CD4-positive, CD25-positive, alpha-beta regulatory T cell (primary cell): ENCODE data around the gene TMEM232. TPM values are rescaled to one million over a fixed set of nuclear protein-coding genes. Genes with fewer than 3 reads are reported as not detected.
"Not testable (repeated sequence)": the region's sequence is repeated elsewhere in the genome, so short reads cannot be mapped to it uniquely, and the experiment has no call there.

Source experiments
- ATAC-seq, 2 donors: fragments of 150-1000 bp; cut with Tn5 transposase; one replicate each; pipeline ENCODE4 v1.10.0; 2021; ENCODE audit warnings: low read depth in 2 of 2, moderate number of reproducible peaks in 2 of 2, moderate library complexity in 1 of 2
- DNase-seq, 3 donors: peaks; one replicate each; pipeline versions ENCODE4 v3.0.0 to v3.0.0-alpha.2; 2012 to 2022; ENCODE audit warnings: mixed read lengths in 1 of 3
- H3K27ac ChIP-seq: one replicate; pipeline ENCODE4 v1.7.0; 2013; ENCODE audit warnings: mild to moderate bottlenecking, low read length; ENCODE audit not compliant: insufficient read depth, poor library complexity, severe bottlenecking
- H3K27me3 ChIP-seq: one replicate; pipeline ENCODE4 v1.7.0; 2013; ENCODE audit warnings: low read length; ENCODE audit not compliant: control insufficient read depth, insufficient read depth
- H3K36me3 ChIP-seq: one replicate; pipeline ENCODE4 v1.7.0; 2013; ENCODE audit warnings: mild to moderate bottlenecking, low read length, moderate library complexity; ENCODE audit not compliant: control insufficient read depth, insufficient read depth
- H3K4me1 ChIP-seq: 2 replicates; pipeline ENCODE4 v1.7.0; 2013; ENCODE audit warnings: mild to moderate bottlenecking, low read length; ENCODE audit not compliant: insufficient read depth, control insufficient read depth, poor library complexity, severe bottlenecking
- H3K4me3 ChIP-seq: one replicate; pipeline ENCODE4 v1.7.0; 2013; ENCODE audit warnings: low read depth, mild to moderate bottlenecking, low read length, moderate library complexity
- H3K9me3 ChIP-seq, 2 experiments: 1 replicate in 1 of 2; 2 replicates in 1 of 2; pipeline ENCODE4 v1.7.0; 2013; ENCODE audit warnings: low read length in 2 of 2, mild to moderate bottlenecking in 1 of 2, moderate library complexity in 1 of 2; ENCODE audit not compliant: control insufficient read depth in 2 of 2
- H3K27ac Mint-ChIP-seq, 3 donors: one replicate each; pipeline ENCODE4 v1.8.0; 2020 to 2022; ENCODE audit warnings: mild to moderate bottlenecking in 3 of 3, mixed read lengths in 3 of 3, moderate library complexity in 2 of 3
- H3K27me3 Mint-ChIP-seq: one replicate; pipeline ENCODE4 v1.8.0; 2022; ENCODE audit warnings: mild to moderate bottlenecking, mixed read lengths
- H3K36me3 Mint-ChIP-seq: one replicate; pipeline ENCODE4 v1.8.0; 2020; ENCODE audit warnings: mixed read lengths
- H3K4me1 Mint-ChIP-seq, 4 donors: one replicate each; pipeline ENCODE4 v1.8.0; 2020 to 2022; ENCODE audit warnings: mixed read lengths in 4 of 4, mild to moderate bottlenecking in 1 of 4
- H3K4me3 Mint-ChIP-seq, 4 donors: one replicate each; pipeline ENCODE4 v1.8.0; 2020 to 2022; ENCODE audit warnings: mild to moderate bottlenecking in 4 of 4, mixed read lengths in 4 of 4, moderate library complexity in 3 of 4
- H3K9me3 Mint-ChIP-seq, 7 donors: one replicate each; pipeline ENCODE4 v1.8.0; 2020 to 2022; ENCODE audit warnings: mixed read lengths in 7 of 7, mild to moderate bottlenecking in 3 of 7, moderate library complexity in 2 of 7
- polyA plus RNA-seq, 4 donors: library from polyadenylated mRNA; unstranded; fragments of 300-500 nt; fragmentation: Illumina TruSeq; gene quantifications; one replicate each; pipeline ENCODE4 v1.2.3, GENCODE V29; 2021
- total RNA-seq: library from RNA; stranded (reverse); gene quantifications from one replicate; pipeline ENCODE4 v1.2.3, GENCODE V29; 2022

TMEM232 gene
- total and polyA plus RNA-seq, 5 donors from 2014 or later = 1.0 to 2.1 (median 1.9) TPM; not detected in 2

DNA sequence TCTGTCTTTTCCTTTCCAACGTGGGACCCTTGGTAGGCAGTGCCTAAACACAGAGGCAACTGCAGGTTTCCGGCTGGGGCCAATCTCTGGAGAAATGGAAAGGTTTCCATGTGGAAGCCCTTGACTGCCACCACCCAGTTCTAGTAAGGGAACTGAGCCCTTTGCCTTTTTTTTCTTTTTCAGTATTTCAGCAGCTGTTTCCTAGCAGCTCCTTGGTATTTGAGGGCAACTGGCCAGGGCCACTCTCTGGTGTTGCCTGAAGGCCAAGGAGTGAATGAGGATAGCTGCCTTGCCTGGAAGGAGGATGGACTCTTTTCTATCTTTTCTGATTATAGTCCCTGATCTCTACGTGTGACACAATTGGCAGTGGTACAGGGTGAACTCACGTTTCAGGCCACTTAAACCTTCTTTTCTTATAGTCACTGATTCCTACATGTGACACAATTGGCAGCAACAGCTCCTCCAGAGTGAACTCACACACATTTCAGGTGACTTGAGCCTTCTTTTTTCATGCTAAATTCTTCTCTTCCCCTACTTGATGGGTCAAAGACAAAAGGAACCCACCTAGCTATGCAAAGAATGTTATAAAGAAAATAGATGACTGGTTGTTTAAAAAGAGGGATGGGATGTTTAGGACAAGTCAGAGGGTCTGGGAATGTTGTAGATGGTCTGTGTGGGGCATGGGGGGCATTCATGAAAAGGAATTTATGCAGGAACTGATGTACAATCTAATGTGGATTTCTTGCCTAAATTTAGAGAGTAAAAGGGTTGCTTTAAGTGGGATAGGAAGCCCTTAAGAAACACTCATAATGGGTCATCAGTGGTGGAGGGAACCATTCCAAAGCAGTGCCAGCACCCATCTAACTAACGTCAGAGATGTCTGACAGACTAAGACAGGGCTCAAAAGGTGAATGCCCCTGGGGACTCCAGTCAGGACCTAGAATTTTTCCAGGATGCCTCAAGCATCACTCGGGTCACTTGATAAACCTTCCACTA, 190.1 kb downstream of the TMEM232 start:
- H3K36me3 ChIP-seq = no peaks in the 10 kb centered on the region
- H3K4me3 Mint-ChIP-seq = no peak overlapping the region
- no peaks in the 10 kb centered on the region for H3K4me1 ChIP-seq
- DNase-seq (no peak), ATAC-seq (no peak)
- H3K27me3 ChIP-seq = no peaks in the 10 kb centered on the region
- no peak overlapping the region for H3K27ac ChIP-seq
- no peak overlapping the region for H3K27ac Mint-ChIP-seq
- no peaks in the 10 kb centered on the region for H3K9me3 ChIP-seq
- no peak overlapping the region for H3K4me3 ChIP-seq
- no peaks in the 10 kb centered on the region for H3K9me3 Mint-ChIP-seq
- no peaks in the 10 kb centered on the region for H3K36me3 Mint-ChIP-seq
- H3K4me1 Mint-ChIP-seq = no peaks in the 10 kb centered on the region
- H3K27me3 Mint-ChIP-seq = no peaks in the 10 kb centered on the region

DNA sequence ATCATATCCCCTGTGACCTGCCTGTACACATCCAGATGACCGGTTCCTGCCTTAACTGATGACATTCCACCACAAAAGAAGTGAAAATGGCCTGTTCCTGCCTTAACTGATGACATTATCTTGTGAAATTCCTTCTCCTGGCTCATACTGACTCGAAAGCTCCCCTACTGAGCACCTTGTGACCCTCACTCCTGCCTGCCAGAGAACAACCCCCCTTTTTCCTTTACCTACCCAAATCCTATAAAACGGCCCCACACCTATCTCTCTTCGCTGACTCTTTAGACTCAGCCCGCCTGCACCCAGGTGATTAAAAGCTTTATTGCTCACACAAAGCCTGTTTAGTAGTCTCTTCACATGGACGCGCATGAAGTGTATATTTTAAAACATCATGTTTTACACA, 191.3 kb downstream of the TMEM232 start:
- H3K9me3 Mint-ChIP-seq, H3K4me1 Mint-ChIP-seq, ATAC-seq, H3K27me3 ChIP-seq, H3K36me3 Mint-ChIP-seq, DNase-seq, H3K27ac ChIP-seq, H3K4me3 Mint-ChIP-seq, H3K27me3 Mint-ChIP-seq, H3K9me3 ChIP-seq, H3K4me1 ChIP-seq, H3K27ac Mint-ChIP-seq, H3K36me3 ChIP-seq, H3K4me3 ChIP-seq: not testable (repeated sequence)

DNA sequence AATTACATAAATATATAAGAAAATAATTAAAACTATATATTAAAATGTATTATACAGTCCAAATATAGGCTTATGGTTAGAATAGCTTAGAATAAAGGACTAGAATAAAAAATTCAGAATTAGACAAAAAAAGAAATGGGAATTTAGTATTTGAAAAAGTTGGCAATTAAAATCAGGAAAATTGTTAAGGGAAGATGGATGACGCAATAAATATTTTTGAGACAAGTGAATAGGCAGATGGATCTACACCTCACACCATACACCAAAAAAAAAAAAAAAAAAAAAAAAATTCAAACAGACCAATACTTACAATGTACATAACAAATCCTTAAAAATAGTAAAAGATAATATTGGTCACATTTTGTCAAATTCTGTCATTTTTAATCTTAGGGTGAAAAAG, 200.7 kb downstream of the TMEM232 start:
- no peak overlapping the region for H3K4me3 ChIP-seq
- H3K27me3 ChIP-seq = no peaks in the 10 kb centered on the region
- ATAC-seq (no peak), DNase-seq (no peak)
- no peaks in the 10 kb centered on the region for H3K27me3 Mint-ChIP-seq
- H3K27ac Mint-ChIP-seq = no peak overlapping the region
- no peaks in the 10 kb centered on the region for H3K9me3 ChIP-seq
- H3K4me3 Mint-ChIP-seq = no peak overlapping the region
- no peak overlapping the region for H3K27ac ChIP-seq
- no peaks in the 10 kb centered on the region for H3K4me1 Mint-ChIP-seq
- H3K4me1 ChIP-seq = no peaks in the 10 kb centered on the region
- H3K9me3 Mint-ChIP-seq = peaks cover 0 to 14% (median 2%) of the 10 kb centered on the region in 7 donors
- no peaks in the 10 kb centered on the region for H3K36me3 Mint-ChIP-seq
- no peaks in the 10 kb centered on the region for H3K36me3 ChIP-seq

- no peaks in the 10 kb centered on the region for H3K27me3 ChIP-seq
- no peak overlapping the region for H3K27ac ChIP-seq
- no peaks in the 10 kb centered on the region for H3K4me1 ChIP-seq
- Mint-ChIP-seq H3K9me3 (peaks cover 0 to 17% (median 2%) of the 10 kb centered on the region in 7 donors), H3K36me3 (no peaks in the 10 kb centered on the region), H3K4me3 (no peak overlapping the region), H3K27me3 (no peaks in the 10 kb centered on the region), H3K27ac (no peak overlapping the region), H3K4me1 (no peaks in the 10 kb centered on the region)
- H3K36me3 ChIP-seq = no peaks in the 10 kb centered on the region
- H3K9me3 ChIP-seq = no peaks in the 10 kb centered on the region
- ATAC-seq = no peak
- DNase-seq = no peak
- H3K4me3 ChIP-seq = no peak overlapping the region
Observed at GRCh38 chr5:110517396-110517795, 209.1 kb downstream of the TMEM232 start.

DNA sequence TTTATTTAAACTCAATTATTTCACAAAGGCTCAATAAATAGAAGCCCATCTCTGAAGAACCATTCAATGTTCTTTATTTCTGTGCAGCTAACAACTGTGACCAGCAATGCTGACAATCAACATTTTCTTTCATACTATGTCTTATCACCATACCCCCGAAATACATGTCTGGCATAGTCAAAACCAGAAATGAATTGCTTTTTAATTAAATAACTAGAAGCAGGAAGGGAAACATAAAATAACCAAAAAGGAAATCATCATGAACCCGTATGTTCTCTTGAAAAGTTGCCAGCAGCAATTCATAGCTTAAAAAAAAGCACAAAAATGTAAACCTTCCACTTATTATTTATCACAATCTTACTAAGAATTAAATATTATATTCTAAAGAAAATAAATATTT, 212.4 kb downstream of the TMEM232 start:
- ATAC-seq = no peak
- H3K36me3 Mint-ChIP-seq = no peaks in the 10 kb centered on the region
- no peak for DNase-seq

DNA sequence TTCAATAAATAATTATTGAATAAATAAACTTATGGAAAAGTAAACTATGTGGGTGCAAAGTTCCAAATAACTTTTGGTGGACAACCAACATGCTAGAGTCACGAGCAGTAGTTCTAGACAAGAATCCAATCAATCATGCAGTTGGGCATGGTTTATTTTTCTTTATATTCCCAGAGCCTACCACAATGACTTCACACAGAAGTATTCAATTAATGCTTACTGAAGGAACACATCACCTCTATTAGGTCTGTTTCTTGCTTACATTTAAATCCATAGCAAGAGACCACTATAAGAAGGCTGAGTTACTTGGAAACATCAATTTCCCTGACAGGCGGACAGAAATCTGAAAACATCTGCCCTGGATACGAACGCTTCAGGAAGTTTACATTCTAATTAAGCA, 214.2 kb downstream of the TMEM232 start:
- no peak overlapping the region for H3K27ac Mint-ChIP-seq
- Histone ChIP-seq H3K27me3 (no peaks in the 10 kb centered on the region), H3K4me1 (no peaks in the 10 kb centered on the region), H3K27ac (no peak overlapping the region), H3K36me3 (no peaks in the 10 kb centered on the region), H3K9me3 (no peaks in the 10 kb centered on the region), H3K4me3 (no peak overlapping the region)
- no peak overlapping the region for H3K4me3 Mint-ChIP-seq
- H3K9me3 Mint-ChIP-seq = peaks cover 0 to 4% (median 0%) of the 10 kb centered on the region in 7 donors
- H3K4me1 Mint-ChIP-seq = no peaks in the 10 kb centered on the region
- no peak for DNase-seq
- ATAC-seq = no peak
- H3K36me3 Mint-ChIP-seq = no peaks in the 10 kb centered on the region
- no peaks in the 10 kb centered on the region for H3K27me3 Mint-ChIP-seq

More for the DNA sequence above, 212.4 kb downstream of the TMEM232 start:
- Mint-ChIP-seq H3K27ac (no peak overlapping the region), H3K4me1 (no peaks in the 10 kb centered on the region), H3K4me3 (no peak overlapping the region), H3K9me3 (peaks cover 0 to 4% (median 0%) of the 10 kb centered on the region in 7 donors), H3K27me3 (no peaks in the 10 kb centered on the region)
- no peak overlapping the region for H3K27ac ChIP-seq
- H3K4me1 ChIP-seq = no peaks in the 10 kb centered on the region
- no peaks in the 10 kb centered on the region for H3K9me3 ChIP-seq
- H3K27me3 ChIP-seq = no peaks in the 10 kb centered on the region
- H3K4me3 ChIP-seq = no peak overlapping the region
- H3K36me3 ChIP-seq = no peaks in the 10 kb centered on the region

DNA sequence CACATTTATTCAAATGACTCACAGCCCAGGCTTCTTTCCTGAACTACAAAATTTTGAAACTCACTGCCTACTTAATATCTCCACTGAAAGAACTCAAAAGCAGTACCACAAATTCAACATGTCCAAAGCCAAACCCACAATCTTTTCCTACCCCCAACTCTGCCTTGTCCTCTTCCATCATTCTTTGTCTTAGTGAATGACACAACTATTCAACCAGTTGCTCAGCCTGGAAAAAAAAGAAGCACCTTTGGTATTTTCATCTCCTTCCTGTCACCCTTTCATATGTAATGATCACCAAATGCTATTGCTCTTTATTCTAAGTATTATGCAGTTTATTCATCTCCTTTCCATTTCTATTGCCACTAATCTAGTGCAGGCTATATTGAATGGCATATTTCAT, 216.3 kb downstream of the TMEM232 start:
- no peaks in the 10 kb centered on the region for H3K9me3 ChIP-seq
- ATAC-seq (no peak), DNase-seq (no peak)
- H3K36me3 Mint-ChIP-seq = no peaks in the 10 kb centered on the region
- H3K9me3 Mint-ChIP-seq = peaks cover 0 to 4% (median 0%) of the 10 kb centered on the region in 7 donors
- no peaks in the 10 kb centered on the region for H3K27me3 Mint-ChIP-seq
- H3K27ac ChIP-seq = no peak overlapping the region
- no peak overlapping the region for H3K4me3 Mint-ChIP-seq
- no peaks in the 10 kb centered on the region for H3K4me1 Mint-ChIP-seq
- no peaks in the 10 kb centered on the region for H3K4me1 ChIP-seq
- no peaks in the 10 kb centered on the region for H3K27me3 ChIP-seq
- H3K36me3 ChIP-seq = no peaks in the 10 kb centered on the region
- no peak overlapping the region for H3K27ac Mint-ChIP-seq
- H3K4me3 ChIP-seq = no peak overlapping the region

GRCh38 chr5:110507972-110508371, 218.5 kb downstream of the TMEM232 start:
- DNase-seq (no peak), ATAC-seq (no peak)
- Mint-ChIP-seq H3K4me3 (no peak overlapping the region), H3K27me3 (no peaks in the 10 kb centered on the region), H3K27ac (no peak overlapping the region), H3K36me3 (no peaks in the 10 kb centered on the region), H3K4me1 (no peaks in the 10 kb centered on the region), H3K9me3 (peaks cover 0 to 2% (median 0%) of the 10 kb centered on the region in 7 donors)
- no peak overlapping the region for H3K27ac ChIP-seq
- no peaks in the 10 kb centered on the region for H3K27me3 ChIP-seq
- no peaks in the 10 kb centered on the region for H3K4me1 ChIP-seq
- H3K9me3 ChIP-seq = no peaks in the 10 kb centered on the region
- H3K36me3 ChIP-seq = no peaks in the 10 kb centered on the region
- H3K4me3 ChIP-seq = no peak overlapping the region
